ENCODE measurements around the gene ARHGAP10.

Gene ARHGAP10

GRCh38 chr4:148109216-148109615 lies 377.3 kb downstream of the ARHGAP10 start:
- Histone ChIP-seq H3K4me3 (ENCODE audit: insufficient read depth, low read depth, low read length) (no peak overlapping the region), H3K27ac (ENCODE audit: insufficient read depth, low read depth, low read length, poor library complexity, severe bottlenecking) (no peak overlapping the region), H3K9me3 (ENCODE audit: control insufficient read depth, low read length) (no peaks in the 10 kb centered on the region), H3K27me3 (ENCODE audit: control insufficient read depth, insufficient read depth, low read length, poor library complexity, severe bottlenecking) (no peaks in the 10 kb centered on the region), H3K4me1 (ENCODE audit: control insufficient read depth, insufficient read depth, low read length) (no peaks in the 10 kb centered on the region), H3K36me3 (ENCODE audit: control insufficient read depth, insufficient read depth, low read length) (no peaks in the 10 kb centered on the region)
- 94% methylated on average over 3 of the region's 3 CpGs for WGBS, 2 experiments

- no peak overlapping the region for H3K4me3 ChIP-seq (ENCODE audit: insufficient read depth, low read depth, low read length)
- WGBS, 2 experiments: 95 to 97% methylated on average over 3 of the region's 3 CpGs
These were observed 378.3 kb downstream of the ARHGAP10 start for GRCh38 chr4:148110169-148110568.

DNA sequence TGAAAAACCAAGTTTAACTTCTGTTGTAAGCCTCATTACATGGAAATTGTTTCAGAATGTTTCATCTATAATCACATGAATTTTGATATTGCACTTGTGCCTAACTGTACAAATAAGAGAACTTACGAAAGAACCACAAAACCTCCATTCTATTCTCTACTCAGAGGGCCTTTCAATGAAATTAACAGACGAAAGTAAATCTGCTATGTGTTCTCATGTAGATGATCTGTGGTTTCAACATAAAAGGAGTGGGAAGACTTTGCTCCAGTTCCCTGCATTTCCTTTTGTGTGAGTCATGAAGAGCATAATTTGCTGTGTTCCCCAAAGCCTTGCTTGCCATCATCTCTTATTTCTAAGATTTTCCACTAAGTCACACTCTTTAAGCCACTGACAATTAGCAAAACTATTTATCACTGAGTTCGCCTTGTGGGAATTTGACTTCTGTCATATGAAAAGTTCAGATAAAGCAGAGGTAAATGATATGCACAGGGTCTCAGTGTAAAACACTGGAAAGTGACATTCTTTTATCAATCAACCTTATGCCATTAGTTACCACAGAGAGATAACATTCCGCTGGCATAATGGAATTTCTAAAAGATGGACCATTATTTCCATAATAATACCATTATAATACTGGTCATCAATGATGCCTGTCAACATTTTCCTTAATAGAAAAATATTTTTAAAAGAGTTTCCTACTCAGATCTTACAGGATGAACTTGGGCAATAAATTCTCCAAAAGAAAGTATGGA lies 380.5 kb downstream of the ARHGAP10 start:
- Histone ChIP-seq H3K27ac (ENCODE audit: insufficient read depth, low read depth, low read length, poor library complexity, severe bottlenecking) (no peak overlapping the region), H3K27me3 (ENCODE audit: control insufficient read depth, insufficient read depth, low read length, poor library complexity, severe bottlenecking) (no peaks in the 10 kb centered on the region), H3K4me1 (ENCODE audit: control insufficient read depth, insufficient read depth, low read length) (no peaks in the 10 kb centered on the region), H3K4me3 (ENCODE audit: insufficient read depth, low read depth, low read length) (no peak overlapping the region), H3K36me3 (ENCODE audit: control insufficient read depth, insufficient read depth, low read length) (no peaks in the 10 kb centered on the region), H3K9me3 (ENCODE audit: control insufficient read depth, low read length) (no peaks in the 10 kb centered on the region)
- WGBS, 2 experiments: 80 to 83% methylated on average over 2 to 4 of the region's 4 CpGs

More at GRCh38 chr4:148110169-148110568, 378.3 kb downstream of the ARHGAP10 start:
- no peaks in the 10 kb centered on the region for H3K27me3 ChIP-seq (ENCODE audit: control insufficient read depth, insufficient read depth, low read length, poor library complexity, severe bottlenecking)
- no peak overlapping the region for H3K27ac ChIP-seq (ENCODE audit: insufficient read depth, low read depth, low read length, poor library complexity, severe bottlenecking)
- H3K9me3 ChIP-seq (ENCODE audit: control insufficient read depth, low read length): no peaks in the 10 kb centered on the region
- no peaks in the 10 kb centered on the region for H3K36me3 ChIP-seq (ENCODE audit: control insufficient read depth, insufficient read depth, low read length)
- H3K4me1 ChIP-seq (ENCODE audit: control insufficient read depth, insufficient read depth, low read length): no peaks in the 10 kb centered on the region

DNA sequence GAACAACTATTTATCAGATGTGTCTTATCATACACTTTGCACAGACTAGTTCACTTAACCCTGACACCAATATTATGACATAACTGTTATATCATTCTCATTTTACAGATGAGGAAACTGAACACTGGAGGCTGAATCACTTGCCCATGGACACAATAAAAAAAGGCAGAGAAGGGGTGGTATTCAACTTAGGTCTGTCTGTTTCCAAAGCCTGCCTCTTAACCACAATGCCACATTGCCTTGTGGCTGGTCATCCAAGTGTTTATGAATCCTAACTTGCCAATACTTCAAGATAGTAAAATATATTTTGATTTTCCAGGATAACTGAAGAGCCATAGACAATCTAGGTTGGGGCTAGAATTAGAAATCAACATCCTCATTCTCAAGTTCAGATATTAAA lies 382.5 kb downstream of the ARHGAP10 start:
- H3K27ac ChIP-seq (ENCODE audit: insufficient read depth, low read depth, low read length, poor library complexity, severe bottlenecking): no peak overlapping the region
- H3K9me3 ChIP-seq (ENCODE audit: control insufficient read depth, low read length): no peaks in the 10 kb centered on the region
- no peak overlapping the region for H3K4me3 ChIP-seq (ENCODE audit: insufficient read depth, low read depth, low read length)
- H3K36me3 ChIP-seq (ENCODE audit: control insufficient read depth, insufficient read depth, low read length): no peaks in the 10 kb centered on the region
- H3K27me3 ChIP-seq (ENCODE audit: control insufficient read depth, insufficient read depth, low read length, poor library complexity, severe bottlenecking): no peaks in the 10 kb centered on the region
- no peaks in the 10 kb centered on the region for H3K4me1 ChIP-seq (ENCODE audit: control insufficient read depth, insufficient read depth, low read length)

DNA sequence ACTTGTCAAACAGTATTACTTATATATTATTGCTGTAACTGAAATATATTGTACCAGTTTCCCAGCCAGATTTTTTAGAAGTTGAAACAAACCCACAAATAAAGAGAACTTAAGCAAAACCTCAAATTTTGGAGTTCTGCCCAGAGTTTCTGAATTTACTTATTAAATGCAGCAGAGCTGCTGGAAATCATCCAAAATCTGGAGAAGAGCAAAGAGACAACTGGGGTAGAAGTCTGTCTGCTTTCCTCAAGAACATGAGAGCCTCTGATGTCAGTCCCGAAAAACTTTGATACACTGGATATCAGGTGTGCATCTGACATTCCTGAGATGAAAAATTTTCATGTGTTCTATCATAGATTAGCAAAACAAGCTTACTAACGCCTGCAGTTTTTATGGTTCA lies 384.4 kb downstream of the ARHGAP10 start:
- Histone ChIP-seq H3K27me3 (ENCODE audit: control insufficient read depth, insufficient read depth, low read length, poor library complexity, severe bottlenecking) (no peaks in the 10 kb centered on the region), H3K9me3 (ENCODE audit: control insufficient read depth, low read length) (no peaks in the 10 kb centered on the region), H3K36me3 (ENCODE audit: control insufficient read depth, insufficient read depth, low read length) (no peaks in the 10 kb centered on the region), H3K27ac (ENCODE audit: insufficient read depth, low read depth, low read length, poor library complexity, severe bottlenecking) (no peak overlapping the region), H3K4me3 (ENCODE audit: insufficient read depth, low read depth, low read length) (no peak overlapping the region), H3K4me1 (ENCODE audit: control insufficient read depth, insufficient read depth, low read length) (no peaks in the 10 kb centered on the region)
- WGBS, 2 experiments: 88 to 99% methylated on average over 2 of the region's 2 CpGs

GRCh38 chr4:148116969-148117368 lies 385.1 kb downstream of the ARHGAP10 start:
- Histone ChIP-seq H3K4me3 (ENCODE audit: insufficient read depth, low read depth, low read length) (no peak overlapping the region), H3K4me1 (ENCODE audit: control insufficient read depth, insufficient read depth, low read length) (no peaks in the 10 kb centered on the region), H3K36me3 (ENCODE audit: control insufficient read depth, insufficient read depth, low read length) (no peaks in the 10 kb centered on the region), H3K27ac (ENCODE audit: insufficient read depth, low read depth, low read length, poor library complexity, severe bottlenecking) (no peak overlapping the region), H3K9me3 (ENCODE audit: control insufficient read depth, low read length) (no peaks in the 10 kb centered on the region), H3K27me3 (ENCODE audit: control insufficient read depth, insufficient read depth, low read length, poor library complexity, severe bottlenecking) (no peaks in the 10 kb centered on the region)
- 78 to 80% methylated on average over 4 of the region's 4 CpGs for WGBS, 2 experiments

DNA sequence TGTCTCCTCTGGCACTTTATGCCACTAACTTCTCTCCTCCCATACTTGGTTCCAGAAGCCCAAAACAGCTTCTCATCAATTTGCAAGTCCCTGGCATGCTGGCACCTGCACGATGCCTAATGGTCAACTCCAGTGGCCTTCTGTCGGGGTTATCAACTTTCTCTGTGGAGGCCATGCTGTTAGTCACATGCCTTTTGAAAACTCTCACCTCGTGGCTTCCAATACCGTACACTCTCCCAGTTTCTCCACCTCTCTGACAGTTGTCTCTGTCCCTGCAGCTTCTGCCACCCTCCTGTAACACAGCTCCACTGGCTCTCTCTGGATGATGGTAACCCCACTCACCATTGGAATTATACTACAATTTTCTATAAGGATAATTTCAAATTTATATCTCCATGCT lies 386.3 kb downstream of the ARHGAP10 start:
- Histone ChIP-seq H3K27me3 (ENCODE audit: control insufficient read depth, insufficient read depth, low read length, poor library complexity, severe bottlenecking) (no peaks in the 10 kb centered on the region), H3K4me1 (ENCODE audit: control insufficient read depth, insufficient read depth, low read length) (no peaks in the 10 kb centered on the region), H3K27ac (ENCODE audit: insufficient read depth, low read depth, low read length, poor library complexity, severe bottlenecking) (no peak overlapping the region), H3K4me3 (ENCODE audit: insufficient read depth, low read depth, low read length) (no peak overlapping the region), H3K9me3 (ENCODE audit: control insufficient read depth, low read length) (no peaks in the 10 kb centered on the region), H3K36me3 (ENCODE audit: control insufficient read depth, insufficient read depth, low read length) (no peaks in the 10 kb centered on the region)
- 93 to 96% methylated on average over 4 of the region's 4 CpGs for WGBS, 2 experiments

DNA sequence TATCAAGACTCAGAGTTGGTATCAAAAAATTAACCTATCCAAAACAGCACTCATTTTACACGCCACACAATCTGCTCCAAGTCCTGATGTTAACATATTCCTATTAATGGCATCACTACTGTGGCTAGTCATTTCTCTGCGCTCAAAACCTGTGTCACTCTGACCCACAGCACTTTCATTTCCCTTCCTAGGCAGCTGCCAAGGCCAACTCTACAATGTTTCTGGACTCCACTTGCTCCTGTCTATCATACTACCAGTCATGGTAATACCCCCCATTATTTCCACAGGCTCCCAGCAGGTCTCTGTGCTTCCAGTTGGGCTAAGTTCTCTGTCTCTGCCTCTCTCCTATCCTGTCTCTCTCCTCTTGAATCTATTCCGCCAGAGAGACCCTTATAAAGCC lies 386.7 kb downstream of the ARHGAP10 start:
- Histone ChIP-seq H3K36me3 (ENCODE audit: control insufficient read depth, insufficient read depth, low read length) (no peaks in the 10 kb centered on the region), H3K27me3 (ENCODE audit: control insufficient read depth, insufficient read depth, low read length, poor library complexity, severe bottlenecking) (no peaks in the 10 kb centered on the region), H3K4me3 (ENCODE audit: insufficient read depth, low read depth, low read length) (no peak overlapping the region), H3K9me3 (ENCODE audit: control insufficient read depth, low read length) (no peaks in the 10 kb centered on the region), H3K27ac (ENCODE audit: insufficient read depth, low read depth, low read length, poor library complexity, severe bottlenecking) (no peak overlapping the region), H3K4me1 (ENCODE audit: control insufficient read depth, insufficient read depth, low read length) (no peaks in the 10 kb centered on the region)
- 87 to 95% methylated on average over 3 of the region's 3 CpGs for WGBS, 2 experiments

GRCh38 chr4:148120216-148120615 lies 388.3 kb downstream of the ARHGAP10 start:
- H3K4me1 ChIP-seq (ENCODE audit: control insufficient read depth, insufficient read depth, low read length): no peaks in the 10 kb centered on the region
- H3K27ac ChIP-seq (ENCODE audit: insufficient read depth, low read depth, low read length, poor library complexity, severe bottlenecking): no peak overlapping the region
- no peaks in the 10 kb centered on the region for H3K36me3 ChIP-seq (ENCODE audit: control insufficient read depth, insufficient read depth, low read length)
- H3K27me3 ChIP-seq (ENCODE audit: control insufficient read depth, insufficient read depth, low read length, poor library complexity, severe bottlenecking): no peaks in the 10 kb centered on the region
- no peak overlapping the region for H3K4me3 ChIP-seq (ENCODE audit: insufficient read depth, low read depth, low read length)
- WGBS, 2 experiments: 91 to 94% methylated on average over 3 of the region's 3 CpGs
- H3K9me3 ChIP-seq (ENCODE audit: control insufficient read depth, low read length): no peaks in the 10 kb centered on the region

Data from ectodermal cell (in vitro differentiated cells).